Panc1 (cell line): ENCODE measurements around the gene ALKAL2. TPM values are rescaled to one million over a fixed set of nuclear protein-coding genes. Genes with fewer than 3 reads are reported as not detected.

Experiments used
- ATAC-seq: fragments of 200-7000 bp; cut with Tn5 transposase; 2 replicates; pipeline ENCODE4 v1.9.1; 2020; ENCODE audit warnings: mild to moderate bottlenecking, moderate library complexity
- BruUV-seq: library from RNA; stranded (reverse); fragments of 400-500 nt; replicated peaks from 2 replicates; lab custom pipeline; 2021; lab: Mats Ljungman, UMichigan
- CTCF ChIA-PET: fragments of 300-600 bp; sonication (Branson Sonifier 250); formaldehyde crosslinking; loops from one replicate; lab custom pipeline; 2022; ENCODE audit warnings: antibody characterized with exemption; lab: Charles Lee
- POLR2A ChIA-PET: fragments of 300-600 bp; sonication (Branson Sonifier 250); formaldehyde crosslinking; loops from one replicate; lab custom pipeline; 2022; ENCODE audit warnings: antibody characterized with exemption; lab: Charles Lee
- DNase-seq: peaks from one replicate; pipeline ENCODE4 v3.0.0-alpha.2; 2010; ENCODE audit warnings: low read depth, low spot score
- H3K27ac ChIP-seq: 2 replicates; pipeline ENCODE4 v1.5.1; 2011; ENCODE audit warnings: mild to moderate bottlenecking, low read length, inconsistent platforms
- H3K27me3 ChIP-seq: fragments of 200-500 bp; sonication (Bioruptor generic); 2 replicates; pipeline ENCODE4 v1.6.0; 2014; ENCODE audit warnings: low read length, inconsistent platforms; ENCODE audit not compliant: control insufficient read depth, insufficient read depth
- H3K36me3 ChIP-seq: fragments of 200-500 bp; sonication (Bioruptor generic); 2 replicates; pipeline ENCODE4 v1.5.1; 2014; ENCODE audit warnings: inconsistent platforms, mild to moderate bottlenecking, low read length, moderate library complexity; ENCODE audit not compliant: control insufficient read depth, insufficient read depth
- H3K4me1 ChIP-seq: 2 replicates; pipeline ENCODE4 v1.5.1; 2011; ENCODE audit warnings: inconsistent platforms, mild to moderate bottlenecking, low read length, moderate library complexity; ENCODE audit not compliant: control insufficient read depth, insufficient read depth
- H3K4me3 ChIP-seq, 2 experiments: 2 replicates each; pipeline ENCODE4 v1.5.1; 2011 to 2012; ENCODE audit warnings: low read depth in 2 of 2, low read length in 2 of 2, mild to moderate bottlenecking in 2 of 2, inconsistent platforms in 1 of 2, moderate library complexity in 1 of 2
- H3K9me3 ChIP-seq: fragments of 200-500 bp; sonication (Bioruptor generic); 2 replicates; pipeline ENCODE4 v1.5.1; 2014; ENCODE audit warnings: low read depth, mild to moderate bottlenecking, inconsistent platforms, low read length, moderate library complexity; ENCODE audit not compliant: control insufficient read depth, insufficient read depth
- CTCF ChIP-seq: fragments of 450-650 bp; IDR thresholded peaks from 2 replicates; pipeline ENCODE4 v1.5.1; 2017; ENCODE audit warnings: mild to moderate bottlenecking
- POLR2AphosphoS5 ChIP-seq: IDR thresholded peaks from 2 replicates; pipeline ENCODE4 v1.6.1; 2012; ENCODE audit warnings: mild to moderate bottlenecking, low read depth, low read length, moderate library complexity
- SIN3A ChIP-seq: IDR thresholded peaks from 2 replicates; pipeline ENCODE4 v1.6.1; 2012; ENCODE audit warnings: low read depth, mild to moderate bottlenecking, low read length, moderate library complexity, borderline replicate concordance; ENCODE audit not compliant: insufficient read depth
- TCF7L2 ChIP-seq: IDR thresholded peaks from 2 replicates; pipeline ENCODE4 v1.6.1; 2011; ENCODE audit warnings: mild to moderate bottlenecking, low read depth, low read length, inconsistent platforms
- in situ Hi-C: cut with HindIII; loops from 2 replicates; pipeline ENCODE4 v1.10.0; 2016; ENCODE audit warnings: low sequenced_read_pairs, low pct_unique_long_range_greater_than_20kb
- intact Hi-C: fragments of 100-400 bp; cut with micrococcal nuclease; formaldehyde crosslinking; loops from one replicate; pipeline ENCODE4 v1.10.0; 2022; ENCODE audit not compliant: unreplicated experiment
- total RNA-seq: library from RNA; stranded (reverse); gene quantifications from one replicate; pipeline ENCODE4 v1.2.1, GENCODE V29; 2021; ENCODE audit not compliant: unreplicated experiment
- TF ChIP-seq, protein P1 (sequence below), 2 experiments: IDR thresholded peaks; 2 replicates each; pipeline ENCODE4 v1.6.1; 2011 to 2012; ENCODE audit warnings: low read depth in 2 of 2, control low read depth in 1 of 2, low read length in 1 of 2, mild to moderate bottlenecking in 1 of 2, moderate library complexity in 1 of 2; ENCODE audit not compliant: insufficient read depth in 1 of 2

The ALKAL2 gene
- total RNA-seq, 1 experiment from 2014 or later, result not detected

- intact Hi-C loops, result no loop called here
- Histone ChIP-seq H3K9me3 (peaks cover 17% of the 10 kb centered on the region), H3K27ac (no peak overlapping the region), H3K36me3 (no peaks in the 10 kb centered on the region), H3K27me3 (no peaks in the 10 kb centered on the region), H3K4me3 (no peak overlapping the region), H3K4me1 (no peaks in the 10 kb centered on the region)
- BruUV-seq, result no TSS peak
- POLR2A ChIA-PET, result interaction anchor here (0.5 kb wide), 1 partner anchor 27 kb away, joined by 4 read pairs; no protein-coding TSS in a partner anchor
- DNase-seq, result no peak
- CTCF ChIA-PET, result no interaction called here
- in situ Hi-C loops, result no loop called here
- ATAC-seq, result no peak
- TF ChIP-seq SIN3A (no peak), CTCF (no peak), TCF7L2 (no peak), POLR2AphosphoS5 (no peak)
- TF ChIP-seq, protein P1, sequence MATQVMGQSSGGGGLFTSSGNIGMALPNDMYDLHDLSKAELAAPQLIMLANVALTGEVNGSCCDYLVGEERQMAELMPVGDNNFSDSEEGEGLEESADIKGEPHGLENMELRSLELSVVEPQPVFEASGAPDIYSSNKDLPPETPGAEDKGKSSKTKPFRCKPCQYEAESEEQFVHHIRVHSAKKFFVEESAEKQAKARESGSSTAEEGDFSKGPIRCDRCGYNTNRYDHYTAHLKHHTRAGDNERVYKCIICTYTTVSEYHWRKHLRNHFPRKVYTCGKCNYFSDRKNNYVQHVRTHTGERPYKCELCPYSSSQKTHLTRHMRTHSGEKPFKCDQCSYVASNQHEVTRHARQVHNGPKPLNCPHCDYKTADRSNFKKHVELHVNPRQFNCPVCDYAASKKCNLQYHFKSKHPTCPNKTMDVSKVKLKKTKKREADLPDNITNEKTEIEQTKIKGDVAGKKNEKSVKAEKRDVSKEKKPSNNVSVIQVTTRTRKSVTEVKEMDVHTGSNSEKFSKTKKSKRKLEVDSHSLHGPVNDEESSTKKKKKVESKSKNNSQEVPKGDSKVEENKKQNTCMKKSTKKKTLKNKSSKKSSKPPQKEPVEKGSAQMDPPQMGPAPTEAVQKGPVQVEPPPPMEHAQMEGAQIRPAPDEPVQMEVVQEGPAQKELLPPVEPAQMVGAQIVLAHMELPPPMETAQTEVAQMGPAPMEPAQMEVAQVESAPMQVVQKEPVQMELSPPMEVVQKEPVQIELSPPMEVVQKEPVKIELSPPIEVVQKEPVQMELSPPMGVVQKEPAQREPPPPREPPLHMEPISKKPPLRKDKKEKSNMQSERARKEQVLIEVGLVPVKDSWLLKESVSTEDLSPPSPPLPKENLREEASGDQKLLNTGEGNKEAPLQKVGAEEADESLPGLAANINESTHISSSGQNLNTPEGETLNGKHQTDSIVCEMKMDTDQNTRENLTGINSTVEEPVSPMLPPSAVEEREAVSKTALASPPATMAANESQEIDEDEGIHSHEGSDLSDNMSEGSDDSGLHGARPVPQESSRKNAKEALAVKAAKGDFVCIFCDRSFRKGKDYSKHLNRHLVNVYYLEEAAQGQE (IDR thresholded peaks at IDR 0.05; ENCODE audit: insufficient read depth in 1 of 2, low read depth in 2 of 2, low read length in 1 of 2), result no peak
Observed at GRCh38 chr2:255195-255594, 32.7 kb downstream of the ALKAL2 start.

DNA sequence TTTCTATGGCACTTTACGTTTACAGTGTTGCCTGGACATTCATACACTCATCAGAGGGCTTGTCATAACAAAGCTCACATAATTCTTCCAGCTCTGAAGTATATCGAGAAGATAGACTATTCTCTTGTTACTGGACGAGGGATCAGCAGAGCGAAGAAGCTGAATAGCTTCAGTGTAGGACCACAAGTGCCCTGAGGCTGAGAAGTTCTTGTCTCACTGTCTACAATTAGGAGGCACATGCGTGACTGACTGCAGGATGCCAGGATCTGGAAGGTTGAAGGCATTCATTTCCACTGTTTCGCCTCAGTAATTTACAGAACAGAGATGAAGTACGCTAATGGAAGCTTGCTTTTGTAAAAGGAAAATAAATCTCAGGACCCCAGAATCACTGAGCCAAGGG, 33.6 kb downstream of the ALKAL2 start:
- no peaks in the 10 kb centered on the region for H3K27me3 ChIP-seq
- CTCF ChIA-PET, result no interaction called here
- H3K9me3 ChIP-seq, result peaks cover 10% of the 10 kb centered on the region
- no peak for DNase-seq
- TF ChIP-seq, protein P1 (IDR thresholded peaks at IDR 0.05; ENCODE audit: insufficient read depth in 1 of 2, low read depth in 2 of 2, low read length in 1 of 2), result no peak
- TF ChIP-seq CTCF, result no peak
- H3K27ac ChIP-seq, result no peak overlapping the region
- H3K36me3 ChIP-seq, result no peaks in the 10 kb centered on the region
- H3K4me3 ChIP-seq, result no peak overlapping the region
- no peaks in the 10 kb centered on the region for H3K4me1 ChIP-seq
- in situ Hi-C loops (no loop called here), intact Hi-C loops (no loop called here)
- no peak for ATAC-seq
- POLR2A ChIA-PET, result no interaction called here
- no TSS peak for BruUV-seq
